Tibial artery (tissue), 4 donors: ENCODE measurements around the gene SH3RF3.

ENCODE experiments used
- DNase-seq, 2 donors: peaks; one replicate each; pipeline ENCODE4 v3.0.0-alpha.2; 2019
- H3K27ac ChIP-seq, 2 donors: fragments of 200-600 bp; sonication (generic) in 1 of 2; 1 replicate in 1 of 2; 2 replicates in 1 of 2; pipeline ENCODE4 v1.5.1; 2018 to 2019; ENCODE audit warnings: mild to moderate bottlenecking in 1 of 2
- H3K27me3 ChIP-seq, 2 donors: fragments of 200-600 bp; sonication (generic) in 1 of 2; one replicate each; pipeline versions ENCODE4 v1.5.1 to v1.6.0; 2016 to 2019
- H3K36me3 ChIP-seq, 3 donors: fragments of 200-600 bp; sonication (generic) in 2 of 3; one replicate each; pipeline ENCODE4 v1.5.1; 2016 to 2019; ENCODE audit warnings: mild to moderate bottlenecking in 2 of 3
- H3K4me1 ChIP-seq, 4 donors: fragments of 200-600 bp; sonication (generic) in 2 of 4; 1 replicate in 3 of 4; 2 replicates in 1 of 4; pipeline ENCODE4 v1.5.1; 2016 to 2019
- H3K4me3 ChIP-seq, 2 donors: fragments of 200-600 bp; sonication (generic) in 1 of 2; 1 replicate in 1 of 2; 2 replicates in 1 of 2; pipeline ENCODE4 v1.5.1; 2018 to 2019; ENCODE audit warnings: mild to moderate bottlenecking in 2 of 2
- H3K9me3 ChIP-seq, 3 donors: fragments of 200-600 bp; sonication (generic) in 1 of 3; one replicate each; pipeline ENCODE4 v1.5.1; 2016 to 2019
- CTCF ChIP-seq, 2 experiments: fragments of 200-600 bp in 1 of 2; fragments of 450-650 bp in 1 of 2; IDR thresholded peaks; one replicate each; pipeline ENCODE4 v1.5.1; 2017 to 2019; ENCODE audit warnings: antibody characterized with exemption in 2 of 2, mild to moderate bottlenecking in 1 of 2, moderate library complexity in 1 of 2
- intact Hi-C: fragments of 100-400 bp; cut with DNase I; formaldehyde crosslinking; loops from one replicate; pipeline ENCODE4 v1.15.0; 2023; ENCODE audit warnings: low total_unique reads

The SH3RF3 gene

GRCh38 chr2:109452318-109453305 lies 323.6 kb downstream of the SH3RF3 start:
- H3K27ac ChIP-seq, result peak overlapping the region; percentile 60 to 79
- H3K4me3 ChIP-seq, result no peak overlapping the region
- peak; percentile 6 to 65 for DNase-seq
- H3K36me3 ChIP-seq, result no peaks in the 10 kb centered on the region
- intact Hi-C loops, result no loop called here
- TF ChIP-seq CTCF (IDR thresholded peaks at IDR 0.05), result no peak
- H3K27me3 ChIP-seq, result no peaks in the 10 kb centered on the region
- H3K4me1 ChIP-seq, result peaks cover 0 to 98% (median 70%) of the 10 kb centered on the region in 4 donors
- no peaks in the 10 kb centered on the region for H3K9me3 ChIP-seq

GRCh38 chr2:109453371-109453995 lies 324.5 kb downstream of the SH3RF3 start:
- no peaks in the 10 kb centered on the region for H3K9me3 ChIP-seq
- peak overlapping the region; percentile 60 to 79 for H3K27ac ChIP-seq
- DNase-seq, result peak in 1 of 2 donors; percentile 42
- intact Hi-C loops, result no loop called here
- no peak overlapping the region for H3K4me3 ChIP-seq
- no peak for TF ChIP-seq CTCF (IDR thresholded peaks at IDR 0.05)
- peaks cover 0 to 98% (median 67%) of the 10 kb centered on the region in 4 donors for H3K4me1 ChIP-seq
- H3K36me3 ChIP-seq, result no peaks in the 10 kb centered on the region
- no peaks in the 10 kb centered on the region for H3K27me3 ChIP-seq

- DNase-seq, result peak in 1 of 2 donors; percentile 50
- Histone ChIP-seq H3K4me3 (no peak overlapping the region), H3K4me1 (peaks cover 0 to 98% (median 65%) of the 10 kb centered on the region in 4 donors), H3K36me3 (no peaks in the 10 kb centered on the region), H3K27me3 (no peaks in the 10 kb centered on the region), H3K27ac (no peak overlapping the region), H3K9me3 (no peaks in the 10 kb centered on the region)
- intact Hi-C loops, result no loop called here
- no peak for TF ChIP-seq CTCF (IDR thresholded peaks at IDR 0.05)
These were observed 325.3 kb downstream of the SH3RF3 start for GRCh38 chr2:109454304-109454703.

GRCh38 chr2:109454765-109455394 lies 325.9 kb downstream of the SH3RF3 start:
- no peak for TF ChIP-seq CTCF (IDR thresholded peaks at IDR 0.05)
- H3K4me1 ChIP-seq, result peaks cover 0 to 98% (median 63%) of the 10 kb centered on the region in 4 donors

More at GRCh38 chr2:109454765-109455394, 325.9 kb downstream of the SH3RF3 start:
- H3K27ac ChIP-seq, result no peak overlapping the region
- H3K36me3 ChIP-seq, result no peaks in the 10 kb centered on the region
- no peaks in the 10 kb centered on the region for H3K27me3 ChIP-seq
- H3K9me3 ChIP-seq, result no peaks in the 10 kb centered on the region
- no peak overlapping the region for H3K4me3 ChIP-seq
- DNase-seq, result peak in 1 of 2 donors; percentile 59
- intact Hi-C loops, result no loop called here
